ENCODE results near the gene ENTPD2.
"Not testable (repeated sequence)": the region's sequence is repeated elsewhere in the genome, so short reads cannot be mapped to it uniquely, and the experiment has no call there.

ENTPD2 gene

DNA sequence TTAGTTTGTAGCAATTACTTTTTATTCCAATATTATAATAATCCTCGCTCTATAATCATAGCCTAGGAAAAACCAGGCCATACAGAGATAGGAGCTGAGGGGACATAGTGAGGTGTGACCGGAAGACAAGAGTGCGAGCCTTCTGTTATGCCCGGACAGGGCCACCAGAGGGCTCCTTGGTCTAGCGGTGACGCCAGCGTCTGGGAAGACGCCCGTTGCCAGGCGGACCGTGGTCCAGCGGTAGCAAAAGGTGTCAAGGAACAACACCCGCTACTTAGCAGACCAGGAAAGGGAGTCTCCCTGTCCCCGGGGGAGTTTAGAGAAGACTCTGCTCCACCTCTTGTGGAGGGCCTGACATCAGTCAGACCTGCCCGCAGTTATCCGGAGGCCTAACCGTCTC is 49.6 kb downstream of the ENTPD2 start:
- TF ChIP-seq, protein P1, sequence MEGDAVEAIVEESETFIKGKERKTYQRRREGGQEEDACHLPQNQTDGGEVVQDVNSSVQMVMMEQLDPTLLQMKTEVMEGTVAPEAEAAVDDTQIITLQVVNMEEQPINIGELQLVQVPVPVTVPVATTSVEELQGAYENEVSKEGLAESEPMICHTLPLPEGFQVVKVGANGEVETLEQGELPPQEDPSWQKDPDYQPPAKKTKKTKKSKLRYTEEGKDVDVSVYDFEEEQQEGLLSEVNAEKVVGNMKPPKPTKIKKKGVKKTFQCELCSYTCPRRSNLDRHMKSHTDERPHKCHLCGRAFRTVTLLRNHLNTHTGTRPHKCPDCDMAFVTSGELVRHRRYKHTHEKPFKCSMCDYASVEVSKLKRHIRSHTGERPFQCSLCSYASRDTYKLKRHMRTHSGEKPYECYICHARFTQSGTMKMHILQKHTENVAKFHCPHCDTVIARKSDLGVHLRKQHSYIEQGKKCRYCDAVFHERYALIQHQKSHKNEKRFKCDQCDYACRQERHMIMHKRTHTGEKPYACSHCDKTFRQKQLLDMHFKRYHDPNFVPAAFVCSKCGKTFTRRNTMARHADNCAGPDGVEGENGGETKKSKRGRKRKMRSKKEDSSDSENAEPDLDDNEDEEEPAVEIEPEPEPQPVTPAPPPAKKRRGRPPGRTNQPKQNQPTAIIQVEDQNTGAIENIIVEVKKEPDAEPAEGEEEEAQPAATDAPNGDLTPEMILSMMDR (IDR thresholded peaks at IDR 0.05; ENCODE audit: low read depth, low read length, missing control alignments) = peak; percentile 47
- in situ Hi-C loops (cut with HindIII; ENCODE audit: low pct_ligation_motif_present, low sequenced_read_pairs); H3K4me3 ChIP-seq (ENCODE audit: low read depth, low read length); H3K27ac ChIP-seq; H3K27me3 ChIP-seq (replicated peaks); H3K36me3 ChIP-seq (replicated peaks): not testable (repeated sequence)
- peak; percentile 25 for DNase-seq

- Histone ChIP-seq H3K27ac (no peak overlapping the region), H3K36me3 (replicated peaks) (no peaks in the 10 kb centered on the region), H3K4me3 (ENCODE audit: low read depth, low read length) (no peak overlapping the region), H3K27me3 (replicated peaks) (no peaks in the 10 kb centered on the region)
- in situ Hi-C loops (cut with HindIII; ENCODE audit: low pct_ligation_motif_present, low sequenced_read_pairs) = no loop called here
- TF ChIP-seq, protein P1 (IDR thresholded peaks at IDR 0.05; ENCODE audit: low read depth, low read length, missing control alignments) = no peak
- no peak for DNase-seq
Observed at GRCh38 chr9:137002646-137003041, 51.2 kb downstream of the ENTPD2 start.

DNA sequence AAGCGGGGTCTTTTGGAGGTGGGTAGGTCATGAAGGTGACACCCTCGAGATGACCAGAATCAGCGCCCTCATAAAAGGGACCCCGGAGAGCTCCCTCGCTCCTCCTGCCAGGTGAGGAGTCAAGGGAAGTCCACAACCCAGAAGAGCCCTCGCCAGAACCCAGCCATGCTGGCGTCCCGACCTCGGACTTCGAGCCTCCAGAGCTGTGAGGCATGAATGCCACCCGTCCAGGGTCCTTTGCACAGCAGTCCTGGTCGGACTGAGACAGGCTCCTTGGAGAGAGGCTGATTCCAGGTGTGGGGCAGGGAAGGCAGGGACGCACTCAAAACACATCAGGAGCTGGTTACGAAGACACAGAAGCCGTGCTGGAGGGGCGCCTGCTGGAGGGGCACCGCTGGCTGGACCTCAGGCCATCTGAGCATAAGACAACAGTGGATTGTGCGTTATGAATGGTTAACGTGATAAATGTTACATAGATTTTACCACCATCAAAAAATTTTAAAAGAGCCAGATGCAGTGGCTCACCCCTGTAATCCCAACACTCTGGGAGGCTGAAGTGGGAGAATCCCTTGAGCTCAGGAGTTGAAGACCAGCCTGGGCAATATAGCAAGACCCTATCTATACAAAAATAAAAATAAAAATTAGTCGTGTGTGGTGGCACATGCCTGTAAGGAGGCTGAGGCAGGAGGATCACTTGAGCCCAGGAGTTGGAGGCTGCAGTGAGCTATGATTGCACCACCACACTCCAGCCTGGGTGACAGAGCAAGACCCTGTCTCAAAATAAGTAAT is 51.8 kb downstream of the ENTPD2 start:
- Histone ChIP-seq H3K36me3 (replicated peaks) (no peaks in the 10 kb centered on the region), H3K4me3 (ENCODE audit: low read depth, low read length) (no peak overlapping the region), H3K27me3 (replicated peaks) (no peaks in the 10 kb centered on the region), H3K27ac (no peak overlapping the region)
- no peak for DNase-seq
- TF ChIP-seq, protein P1 (IDR thresholded peaks at IDR 0.05; ENCODE audit: low read depth, low read length, missing control alignments) = no peak
- in situ Hi-C loops (cut with HindIII; ENCODE audit: low pct_ligation_motif_present, low sequenced_read_pairs) = no loop called here

DNA sequence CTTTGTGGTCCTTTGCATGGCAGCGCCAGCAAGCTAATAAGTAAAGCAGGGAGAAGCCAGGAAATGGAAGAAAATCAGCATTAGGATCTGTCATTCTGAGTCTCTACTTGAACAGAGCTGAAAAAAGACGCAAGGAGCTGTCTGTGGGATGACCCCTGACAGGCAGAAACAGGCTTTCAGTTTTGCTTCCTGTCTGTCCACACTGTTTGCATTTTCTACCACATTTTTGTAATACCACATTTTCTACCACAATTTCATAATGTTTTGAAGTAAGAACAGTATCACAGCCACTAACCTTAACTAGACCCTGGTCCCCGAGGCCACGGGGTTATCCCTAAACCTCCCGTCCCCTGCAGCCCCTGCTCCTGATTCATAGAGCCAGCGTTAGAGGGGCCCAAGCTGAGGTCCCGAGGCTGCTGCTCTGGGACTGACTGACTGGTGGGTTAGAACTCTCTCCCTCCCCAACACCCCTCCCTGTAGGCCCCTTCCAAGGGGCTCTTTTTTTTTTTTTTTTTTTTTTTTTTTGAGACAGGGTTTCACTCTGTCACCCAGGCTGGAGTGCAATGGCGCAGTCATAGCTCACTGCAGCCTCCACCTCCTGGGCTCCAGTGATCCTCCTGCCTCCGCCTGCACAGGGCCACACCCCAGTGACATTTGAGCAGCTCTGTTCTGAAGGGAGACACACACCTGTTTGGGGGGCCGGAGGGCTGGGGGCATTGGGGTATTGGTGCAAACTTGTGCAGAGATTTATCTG is 53.5 kb downstream of the ENTPD2 start:
- no peaks in the 10 kb centered on the region for H3K27me3 ChIP-seq (replicated peaks)
- H3K36me3 ChIP-seq (replicated peaks) = no peaks in the 10 kb centered on the region
- DNase-seq = peak; percentile 66
- H3K4me3 ChIP-seq (ENCODE audit: low read depth, low read length) = no peak overlapping the region
- TF ChIP-seq, protein P1 (IDR thresholded peaks at IDR 0.05; ENCODE audit: low read depth, low read length, missing control alignments) = no peak
- in situ Hi-C loops (cut with HindIII; ENCODE audit: low pct_ligation_motif_present, low sequenced_read_pairs) = no loop called here
- H3K27ac ChIP-seq = peak overlapping the region; percentile 69

Data from brain microvascular endothelial cell (primary cell).